ENCODE measurements around the gene LDAF1. TPM values are rescaled to one million over a fixed set of nuclear protein-coding genes. Genes with fewer than 3 reads are reported as not detected.
"Not testable (repeated sequence)": the region's sequence is repeated elsewhere in the genome, so short reads cannot be mapped to it uniquely, and the experiment has no call there.

The LDAF1 gene
- total RNA-seq, 2 donors from 2014 or later = 36.4 to 58.5 TPM

- ATAC-seq (peak; percentile 39 to 53), DNase-seq (peak; percentile 28)
- intact Hi-C loops (cut with DNase I) = no loop called here
These were observed 942 bp downstream of the LDAF1 start for GRCh38 chr16:21159281-21159951.

GRCh38 chr16:21160276-21160675, 1.8 kb downstream of the LDAF1 start:
- intact Hi-C loops (cut with DNase I) = loop anchor here in 1 of 2 donors (2.0 kb wide), 1 partner anchor 141 kb away; no protein-coding TSS in a partner anchor
- ATAC-seq (no peak), DNase-seq (no peak)

GRCh38 chr16:21161211-21161610, 2.7 kb downstream of the LDAF1 start:
- ATAC-seq (no peak), DNase-seq (no peak)
- intact Hi-C loops (cut with DNase I) = loop anchor here in 1 of 2 donors (2.0 kb wide), 1 partner anchor 140 kb away; no protein-coding TSS in a partner anchor

GRCh38 chr16:21162661-21163151, 4.2 kb downstream of the LDAF1 start:
- peak; percentile 52 for DNase-seq
- ATAC-seq = peak in 1 of 2 donors; percentile 18
- intact Hi-C loops (cut with DNase I) = no loop called here

GRCh38 chr16:21163576-21163975, 5.1 kb downstream of the LDAF1 start:
- no peak for ATAC-seq
- no peak for DNase-seq
- intact Hi-C loops (cut with DNase I) = no loop called here

- ATAC-seq (no peak), DNase-seq (no peak)
- intact Hi-C loops (cut with DNase I) = no loop called here
These were observed 6.2 kb downstream of the LDAF1 start for GRCh38 chr16:21164521-21165168.

- intact Hi-C loops (cut with DNase I) = no loop called here
- ATAC-seq (no peak), DNase-seq (no peak)
These were observed 8.1 kb downstream of the LDAF1 start for GRCh38 chr16:21166561-21166961.

- intact Hi-C loops (cut with DNase I) = no loop called here
- no peak for ATAC-seq
- DNase-seq = no peak
These were observed 8.9 kb downstream of the LDAF1 start for GRCh38 chr16:21167360-21167759.

- intact Hi-C loops (cut with DNase I) = no loop called here
- ATAC-seq = no peak
- DNase-seq = no peak
These were observed 9.6 kb downstream of the LDAF1 start for GRCh38 chr16:21167929-21168602.

- no peak for DNase-seq
- intact Hi-C loops (cut with DNase I) = no loop called here
- ATAC-seq = no peak
These were observed 10.9 kb downstream of the LDAF1 start for GRCh38 chr16:21169249-21169981.

- intact Hi-C loops (cut with DNase I); DNase-seq; ATAC-seq: not testable (repeated sequence)
These were observed 11.6 kb downstream of the LDAF1 start for GRCh38 chr16:21170116-21170515.

- no peak for ATAC-seq
- no peak for DNase-seq
- intact Hi-C loops (cut with DNase I) = no loop called here
These were observed 14.2 kb downstream of the LDAF1 start for GRCh38 chr16:21172650-21173049.

- intact Hi-C loops (cut with DNase I) = no loop called here
- ATAC-seq = no peak
- no peak for DNase-seq
These were observed 16.9 kb downstream of the LDAF1 start for GRCh38 chr16:21175397-21175796.

- ATAC-seq = peak; percentile 86 to 92
These were observed 20.9 kb downstream of the LDAF1 start for GRCh38 chr16:21179126-21179982.

GRCh38 chr16:21179983-21180365, 21.5 kb downstream of the LDAF1 start:
- intact Hi-C loops (cut with DNase I) = no loop called here
- DNase-seq (no peak), ATAC-seq (no peak)

More at GRCh38 chr16:21179126-21179982, 20.9 kb downstream of the LDAF1 start:
- DNase-seq = no peak
- intact Hi-C loops (cut with DNase I) = no loop called here

GRCh38 chr16:21183995-21184394, 25.5 kb downstream of the LDAF1 start:
- intact Hi-C loops (cut with DNase I) = no loop called here
- ATAC-seq (no peak), DNase-seq (no peak)

GRCh38 chr16:21184834-21185233, 26.4 kb downstream of the LDAF1 start:
- intact Hi-C loops (cut with DNase I) = no loop called here
- ATAC-seq = no peak

GRCh38 chr16:21185659-21186325, 27.3 kb downstream of the LDAF1 start:
- DNase-seq (no peak), ATAC-seq (no peak)
- intact Hi-C loops (cut with DNase I) = no loop called here

More at GRCh38 chr16:21184834-21185233, 26.4 kb downstream of the LDAF1 start:
- DNase-seq = no peak
